HG02870 (cell line): ENCODE data around the gene FUOM.
"Not testable (repeated sequence)": the region's sequence is repeated elsewhere in the genome, so short reads cannot be mapped to it uniquely, and the experiment has no call there.

Source experiments
- ATAC-seq: cut with Tn5 transposase; IDR thresholded peaks from one replicate; pipeline ENCODE4 v1.9.1; 2021; ENCODE audit warnings: mild to moderate bottlenecking, moderate library complexity; ENCODE audit not compliant: unreplicated experiment

The FUOM gene

GRCh38 chr10:133388973-133389818, 31.4 kb upstream of the FUOM start:
- ATAC-seq = peak; percentile 87

GRCh38 chr10:133388236-133388972, 30.6 kb upstream of the FUOM start:
- ATAC-seq = no peak

- not testable (repeated sequence) for ATAC-seq
These were observed 29.1 kb upstream of the FUOM start for GRCh38 chr10:133386951-133387350.

- no peak for ATAC-seq
These were observed 27.4 kb upstream of the FUOM start for GRCh38 chr10:133385214-133385613.

- no peak for ATAC-seq
These were observed 26.3 kb upstream of the FUOM start for GRCh38 chr10:133384071-133384470.

- ATAC-seq = no peak
These were observed 25.7 kb upstream of the FUOM start for GRCh38 chr10:133383551-133383950.

GRCh38 chr10:133381036-133381435, 23.2 kb upstream of the FUOM start:
- no peak for ATAC-seq

GRCh38 chr10:133379801-133380666, 22.2 kb upstream of the FUOM start:
- ATAC-seq = no peak

- peak; percentile 54 for ATAC-seq
These were observed 21.5 kb upstream of the FUOM start, which contains the start of gene PAOX for GRCh38 chr10:133379152-133379800. Gene PAOX (plus strand): TSS chr10:133379262. CDS start chr10:133379317, 55 bp downstream.

- peak; percentile 31 for ATAC-seq
These were observed 20.7 kb upstream of the FUOM start for GRCh38 chr10:133378251-133379096.

GRCh38 chr10:133377818-133378250, 20.0 kb upstream of the FUOM start:
- no peak for ATAC-seq

- ATAC-seq = no peak
These were observed 19.4 kb upstream of the FUOM start for GRCh38 chr10:133377025-133377817.

- not testable (repeated sequence) for ATAC-seq
These were observed 18.4 kb upstream of the FUOM start for GRCh38 chr10:133376183-133376582.

- no peak for ATAC-seq
These were observed 17.7 kb upstream of the FUOM start for GRCh38 chr10:133375357-133376115.

GRCh38 chr10:133373174-133374090, 15.6 kb upstream of the FUOM start, which contains the start of gene ECHS1:
Gene ECHS1 (minus strand): TSS chr10:133373354. CDS start chr10:133373333, 21 bp downstream.
- ATAC-seq = peak; percentile 98

- ATAC-seq = no peak
These were observed 14.7 kb upstream of the FUOM start for GRCh38 chr10:133372507-133372906.
